Stimulated activated naive CD8-positive, alpha-beta T cell treated with anti-CD3 and anti-CD28 coated beads, Interleukin-15, amount 100 ng/mL, for 72 hours (primary cell): ENCODE results near the gene ANKRD65.
"Not testable (repeated sequence)": the region's sequence is repeated elsewhere in the genome, so short reads cannot be mapped to it uniquely, and the experiment has no call there.

ENCODE experiments used
- ATAC-seq: fragments of 150-1000 bp; cut with Tn5 transposase; 2 replicates; pipeline ENCODE4 v1.10.0; 2021; ENCODE audit warnings: mild to moderate bottlenecking, moderate library complexity
- DNase-seq, 2 donors: peaks; one replicate each; pipeline ENCODE4 v3.0.0; 2021 to 2022
- H3K27ac Mint-ChIP-seq, 2 donors: one replicate each; pipeline ENCODE4 v1.8.0; 2022; ENCODE audit warnings: mild to moderate bottlenecking in 2 of 2, mixed read lengths in 2 of 2, moderate library complexity in 2 of 2
- H3K27me3 Mint-ChIP-seq: one replicate; pipeline ENCODE4 v1.8.0; 2022; ENCODE audit warnings: mixed read lengths
- H3K4me1 Mint-ChIP-seq: one replicate; pipeline ENCODE4 v1.8.0; 2022; ENCODE audit warnings: mild to moderate bottlenecking, mixed read lengths
- H3K4me3 Mint-ChIP-seq, 2 donors: one replicate each; pipeline ENCODE4 v1.8.0; 2022; ENCODE audit warnings: mild to moderate bottlenecking in 2 of 2, mixed read lengths in 2 of 2, moderate library complexity in 1 of 2
- H3K9me3 Mint-ChIP-seq, 2 donors: one replicate each; pipeline ENCODE4 v1.8.0; 2022; ENCODE audit warnings: mixed read lengths in 2 of 2

ANKRD65 gene

GRCh38 chr1:1451696-1452364 is 30.8 kb upstream of the ANKRD65 start:
- no peak for DNase-seq
- H3K4me1 Mint-ChIP-seq, result no peaks in the 10 kb centered on the region
- no peak overlapping the region for H3K27ac Mint-ChIP-seq
- no peaks in the 10 kb centered on the region for H3K27me3 Mint-ChIP-seq
- no peaks in the 10 kb centered on the region for H3K9me3 Mint-ChIP-seq
- H3K4me3 Mint-ChIP-seq, result no peak overlapping the region
- no peak for ATAC-seq

- not testable (repeated sequence) for H3K9me3 Mint-ChIP-seq, H3K27ac Mint-ChIP-seq, ATAC-seq, DNase-seq, H3K4me1 Mint-ChIP-seq, H3K4me3 Mint-ChIP-seq, H3K27me3 Mint-ChIP-seq
Observed at GRCh38 chr1:1450616-1451015, 29.5 kb upstream of the ANKRD65 start.

- Mint-ChIP-seq H3K27me3 (no peaks in the 10 kb centered on the region), H3K4me1 (no peaks in the 10 kb centered on the region), H3K4me3 (no peak within 1 kb of the TSS), H3K27ac (no peak within 1 kb of the TSS), H3K9me3 (no peaks in the 10 kb centered on the region)
- DNase-seq, result no peak
- no peak for ATAC-seq
Observed at GRCh38 chr1:1449099-1449739, 28.1 kb upstream of the ANKRD65 start, which contains the start of gene ATAD3C. Gene ATAD3C (plus strand): TSS chr1:1449689. CDS start chr1:1450684, 995 bp downstream.

GRCh38 chr1:1446631-1447030 is 25.6 kb upstream of the ANKRD65 start:
- H3K4me3 Mint-ChIP-seq, ATAC-seq, H3K9me3 Mint-ChIP-seq, H3K27me3 Mint-ChIP-seq, DNase-seq, H3K4me1 Mint-ChIP-seq, H3K27ac Mint-ChIP-seq: not testable (repeated sequence)

- no peak for DNase-seq
- Mint-ChIP-seq H3K27ac (no peak overlapping the region), H3K4me3 (no peak overlapping the region), H3K27me3 (peaks cover 22% of the 10 kb centered on the region), H3K4me1 (peaks cover 8% of the 10 kb centered on the region), H3K9me3 (no peaks in the 10 kb centered on the region)
- ATAC-seq, result no peak
Observed at GRCh38 chr1:1442069-1442770, 21.1 kb upstream of the ANKRD65 start.

- H3K4me3 Mint-ChIP-seq, result no peak overlapping the region
Observed at GRCh38 chr1:1441002-1441888, 20.2 kb upstream of the ANKRD65 start.

GRCh38 chr1:1440262-1441001 is 19.4 kb upstream of the ANKRD65 start:
- ATAC-seq, result no peak
- Mint-ChIP-seq H3K27me3 (peaks cover 36% of the 10 kb centered on the region), H3K4me1 (peaks cover 14% of the 10 kb centered on the region), H3K27ac (no peak overlapping the region), H3K9me3 (no peaks in the 10 kb centered on the region), H3K4me3 (no peak overlapping the region)
- DNase-seq, result no peak

More at GRCh38 chr1:1441002-1441888, 20.2 kb upstream of the ANKRD65 start:
- Mint-ChIP-seq H3K27ac (no peak overlapping the region), H3K9me3 (no peaks in the 10 kb centered on the region), H3K4me1 (peaks cover 11% of the 10 kb centered on the region), H3K27me3 (peaks cover 32% of the 10 kb centered on the region)
- DNase-seq (peak; percentile 62 to 65), ATAC-seq (peak; percentile 81)

- H3K4me1 Mint-ChIP-seq, result peaks cover 21% of the 10 kb centered on the region
- H3K9me3 Mint-ChIP-seq, result no peaks in the 10 kb centered on the region
- peaks cover 43% of the 10 kb centered on the region for H3K27me3 Mint-ChIP-seq
- ATAC-seq, result peak; percentile 29
- peak overlapping the region in 1 of 2 donors; percentile 34 for H3K27ac Mint-ChIP-seq
- no peak for DNase-seq
- H3K4me3 Mint-ChIP-seq, result no peak overlapping the region
Observed at GRCh38 chr1:1439546-1440261, 18.6 kb upstream of the ANKRD65 start.

GRCh38 chr1:1438531-1439381 is 17.7 kb upstream of the ANKRD65 start:
- Mint-ChIP-seq H3K4me1 (peaks cover 31% of the 10 kb centered on the region), H3K27me3 (peaks cover 53% of the 10 kb centered on the region), H3K9me3 (no peaks in the 10 kb centered on the region), H3K4me3 (no peak overlapping the region), H3K27ac (no peak overlapping the region)
- no peak for ATAC-seq
- no peak for DNase-seq

GRCh38 chr1:1437904-1438376 is 16.9 kb upstream of the ANKRD65 start:
- no peak for DNase-seq
- no peak for ATAC-seq
- H3K27ac Mint-ChIP-seq, result no peak overlapping the region
- H3K4me3 Mint-ChIP-seq, result no peak overlapping the region
- no peaks in the 10 kb centered on the region for H3K9me3 Mint-ChIP-seq
- H3K4me1 Mint-ChIP-seq, result peaks cover 35% of the 10 kb centered on the region
- H3K27me3 Mint-ChIP-seq, result peaks cover 57% of the 10 kb centered on the region

- no peak for DNase-seq
- peaks cover 35% of the 10 kb centered on the region for H3K4me1 Mint-ChIP-seq
- H3K27me3 Mint-ChIP-seq, result peaks cover 63% of the 10 kb centered on the region
- no peak overlapping the region for H3K27ac Mint-ChIP-seq
- H3K4me3 Mint-ChIP-seq, result no peak overlapping the region
- no peaks in the 10 kb centered on the region for H3K9me3 Mint-ChIP-seq
- no peak for ATAC-seq
Observed at GRCh38 chr1:1437033-1437903, 16.2 kb upstream of the ANKRD65 start.

- Mint-ChIP-seq H3K27ac (no peak overlapping the region), H3K27me3 (peaks cover 70% of the 10 kb centered on the region), H3K4me3 (peak overlapping the region; percentile 75), H3K9me3 (no peaks in the 10 kb centered on the region), H3K4me1 (peaks cover 35% of the 10 kb centered on the region)
- DNase-seq, result no peak
- no peak for ATAC-seq
Observed at GRCh38 chr1:1436630-1437032, 15.6 kb upstream of the ANKRD65 start.
